Breast epithelium (tissue), 4 donors: ENCODE measurements around the gene ZC3H11A. TPM values are rescaled to one million over a fixed set of nuclear protein-coding genes. Genes with fewer than 3 reads are reported as not detected.

Experiments
- DNase-seq, 2 donors: peaks; one replicate each; pipeline ENCODE4 v3.0.0-alpha.2; 2019; ENCODE audit warnings: low spot score in 2 of 2
- H3K27ac ChIP-seq, 2 donors: fragments of 200-600 bp; sonication (generic) in 1 of 2; one replicate each; pipeline ENCODE4 v1.5.1; 2016 to 2019; ENCODE audit warnings: mild to moderate bottlenecking in 1 of 2
- H3K27me3 ChIP-seq, 2 donors: fragments of 200-600 bp; sonication (generic) in 1 of 2; one replicate each; pipeline versions ENCODE4 v1.5.1 to v1.6.0; 2017 to 2019; ENCODE audit warnings: control low read depth in 1 of 2, mild to moderate bottlenecking in 1 of 2
- H3K36me3 ChIP-seq: fragments of 200-600 bp; one replicate; pipeline ENCODE4 v1.5.1; 2019
- H3K4me1 ChIP-seq, 2 donors: fragments of 200-600 bp; sonication (generic); one replicate each; pipeline ENCODE4 v1.5.1; 2016 to 2019; ENCODE audit warnings: control low read depth in 1 of 2
- H3K4me3 ChIP-seq, 3 donors: fragments of 200-600 bp; sonication (generic); 1 replicate in 2 of 3; 2 replicates in 1 of 3; pipeline ENCODE4 v1.5.1; 2016 to 2019; ENCODE audit warnings: mild to moderate bottlenecking in 3 of 3, moderate library complexity in 2 of 3
- H3K9me3 ChIP-seq, 2 donors: fragments of 200-600 bp; sonication (generic) in 1 of 2; one replicate each; pipeline ENCODE4 v1.5.1; 2016 to 2019; ENCODE audit warnings: control low read depth in 1 of 2
- POLR2A ChIP-seq: fragments of 450-650 bp; IDR thresholded peaks from one replicate; pipeline ENCODE4 v1.6.1; 2016; ENCODE audit warnings: antibody characterized with exemption, mild to moderate bottlenecking, moderate library complexity
- POLR2AphosphoS5 ChIP-seq, 3 donors: sonication (generic); formaldehyde crosslinking; IDR thresholded peaks; one replicate each; pipeline ENCODE4 v1.6.1; 2017; ENCODE audit warnings: antibody characterized with exemption in 3 of 3
- intact Hi-C: fragments of 100-400 bp; cut with DNase I; formaldehyde crosslinking; loops from one replicate; pipeline ENCODE4 v1.15.1; 2023; ENCODE audit warnings: low total_unique reads
- total RNA-seq, 3 donors: library from RNA; depleted of rRNA; stranded (reverse); fragments of >200 nt; gene quantifications; one replicate each; pipeline ENCODE4 v1.1.0, GENCODE V29; 2016
- TF ChIP-seq, protein P1 (sequence below), 3 donors: fragments of 450-650 bp; IDR thresholded peaks; one replicate each; pipeline ENCODE4 v1.5.1; 2016 to 2017; ENCODE audit warnings: antibody characterized with exemption in 3 of 3, mild to moderate bottlenecking in 3 of 3, moderate library complexity in 3 of 3

ZC3H11A gene
- total RNA-seq, 3 donors from 2014 or later, result 102 to 154 (median 124) TPM

DNA sequence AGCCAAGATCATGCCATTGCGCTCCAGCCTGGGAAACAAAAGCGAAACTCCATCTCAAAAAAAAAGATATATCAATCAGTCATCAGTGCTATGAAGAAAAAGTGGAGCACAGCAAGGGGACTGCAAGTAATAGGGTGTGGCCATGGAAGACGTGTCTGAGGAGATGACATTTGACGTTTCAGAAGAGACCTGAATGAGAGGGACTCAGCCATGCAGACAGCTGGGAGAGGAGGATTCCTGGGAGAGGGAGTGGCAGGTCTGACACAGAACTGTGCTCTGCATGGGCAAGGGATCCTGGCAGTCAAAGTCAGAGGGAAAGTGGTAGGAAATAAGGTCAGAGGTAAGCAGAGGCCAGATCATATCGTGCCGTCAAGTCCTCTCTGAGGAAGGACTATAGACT is 27.2 kb upstream of the ZC3H11A start:
- Histone ChIP-seq H3K4me1 (no peaks in the 10 kb centered on the region), H3K27me3 (no peaks in the 10 kb centered on the region)
- no peak for TF ChIP-seq POLR2AphosphoS5 (IDR thresholded peaks at IDR 0.05)
- TF ChIP-seq, protein P1, sequence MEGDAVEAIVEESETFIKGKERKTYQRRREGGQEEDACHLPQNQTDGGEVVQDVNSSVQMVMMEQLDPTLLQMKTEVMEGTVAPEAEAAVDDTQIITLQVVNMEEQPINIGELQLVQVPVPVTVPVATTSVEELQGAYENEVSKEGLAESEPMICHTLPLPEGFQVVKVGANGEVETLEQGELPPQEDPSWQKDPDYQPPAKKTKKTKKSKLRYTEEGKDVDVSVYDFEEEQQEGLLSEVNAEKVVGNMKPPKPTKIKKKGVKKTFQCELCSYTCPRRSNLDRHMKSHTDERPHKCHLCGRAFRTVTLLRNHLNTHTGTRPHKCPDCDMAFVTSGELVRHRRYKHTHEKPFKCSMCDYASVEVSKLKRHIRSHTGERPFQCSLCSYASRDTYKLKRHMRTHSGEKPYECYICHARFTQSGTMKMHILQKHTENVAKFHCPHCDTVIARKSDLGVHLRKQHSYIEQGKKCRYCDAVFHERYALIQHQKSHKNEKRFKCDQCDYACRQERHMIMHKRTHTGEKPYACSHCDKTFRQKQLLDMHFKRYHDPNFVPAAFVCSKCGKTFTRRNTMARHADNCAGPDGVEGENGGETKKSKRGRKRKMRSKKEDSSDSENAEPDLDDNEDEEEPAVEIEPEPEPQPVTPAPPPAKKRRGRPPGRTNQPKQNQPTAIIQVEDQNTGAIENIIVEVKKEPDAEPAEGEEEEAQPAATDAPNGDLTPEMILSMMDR (IDR thresholded peaks at IDR 0.05), result no peak
- TF ChIP-seq POLR2A, result no peak

GRCh38 chr1:203769505-203770343 is 25.7 kb upstream of the ZC3H11A start:
- Histone ChIP-seq H3K9me3 (no peaks in the 10 kb centered on the region), H3K27ac (peak overlapping the region; percentile 29 to 64), H3K4me1 (no peaks in the 10 kb centered on the region), H3K27me3 (no peaks in the 10 kb centered on the region), H3K4me3 (peak overlapping the region in 2 of 3 donors; percentile 32 to 52), H3K36me3 (no peaks in the 10 kb centered on the region)
- TF ChIP-seq, protein P1 (IDR thresholded peaks at IDR 0.05), result no peak
- TF ChIP-seq POLR2A, result no peak
- peak in 1 of 3 donors; percentile 50 for TF ChIP-seq POLR2AphosphoS5 (IDR thresholded peaks at IDR 0.05)
- DNase-seq, result peak; percentile 62 to 63
- intact Hi-C loops, result no loop called here

More for the DNA sequence above, 27.2 kb upstream of the ZC3H11A start:
- Histone ChIP-seq H3K4me3 (no peak overlapping the region), H3K36me3 (no peaks in the 10 kb centered on the region), H3K27ac (no peak overlapping the region), H3K9me3 (no peaks in the 10 kb centered on the region)
- intact Hi-C loops, result no loop called here
- DNase-seq, result no peak

- intact Hi-C loops, result no loop called here
- TF ChIP-seq, protein P1 (IDR thresholded peaks at IDR 0.05), result no peak
- no peaks in the 10 kb centered on the region for H3K9me3 ChIP-seq
- H3K27ac ChIP-seq, result no peak overlapping the region
- H3K36me3 ChIP-seq, result no peaks in the 10 kb centered on the region
- DNase-seq, result no peak
- H3K4me3 ChIP-seq, result no peak overlapping the region
- H3K27me3 ChIP-seq, result no peaks in the 10 kb centered on the region
- H3K4me1 ChIP-seq, result no peaks in the 10 kb centered on the region
Measured at GRCh38 chr1:203771901-203772301, 23.5 kb upstream of the ZC3H11A start.

- TF ChIP-seq POLR2A (no peak), POLR2AphosphoS5 (IDR thresholded peaks at IDR 0.05) (no peak)
- TF ChIP-seq, protein P1 (IDR thresholded peaks at IDR 0.05), result no peak
- Histone ChIP-seq H3K4me3 (no peak overlapping the region), H3K9me3 (no peaks in the 10 kb centered on the region), H3K4me1 (no peaks in the 10 kb centered on the region), H3K36me3 (no peaks in the 10 kb centered on the region), H3K27ac (no peak overlapping the region), H3K27me3 (no peaks in the 10 kb centered on the region)
- DNase-seq, result no peak
- intact Hi-C loops, result no loop called here
Measured at GRCh38 chr1:203772836-203773235, 22.6 kb upstream of the ZC3H11A start.

GRCh38 chr1:203776636-203777035 is 18.8 kb upstream of the ZC3H11A start:
- Histone ChIP-seq H3K9me3 (no peaks in the 10 kb centered on the region), H3K4me1 (no peaks in the 10 kb centered on the region), H3K27me3 (no peaks in the 10 kb centered on the region), H3K36me3 (no peaks in the 10 kb centered on the region), H3K4me3 (no peak overlapping the region), H3K27ac (no peak overlapping the region)
- DNase-seq, result no peak
- TF ChIP-seq POLR2A (no peak), POLR2AphosphoS5 (IDR thresholded peaks at IDR 0.05) (no peak)
- TF ChIP-seq, protein P1 (IDR thresholded peaks at IDR 0.05), result no peak
- intact Hi-C loops, result no loop called here
